Measurements from ENCODE around the gene GJC2.
"Not testable (repeated sequence)": the region's sequence is repeated elsewhere in the genome, so short reads cannot be mapped to it uniquely, and the experiment has no call there.

Gene GJC2

DNA sequence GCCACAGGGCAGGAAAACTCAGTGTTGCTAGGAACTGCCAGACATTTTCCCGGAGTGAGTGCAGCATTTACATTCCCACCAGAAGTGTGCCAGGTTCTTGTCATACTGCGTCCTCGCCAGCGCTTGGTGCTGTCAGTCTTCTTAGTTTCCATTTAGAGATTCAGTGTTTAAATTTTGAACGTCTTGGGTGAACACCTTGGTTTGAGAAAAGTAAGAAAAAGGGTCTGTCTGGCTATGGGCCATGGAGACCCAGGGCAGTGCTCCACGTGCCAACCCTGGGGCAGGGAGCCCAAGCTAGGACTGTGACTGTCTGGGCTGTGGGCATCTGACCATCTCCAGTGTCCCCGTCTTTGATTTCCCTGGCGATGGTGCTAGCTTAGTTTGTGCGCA, 31.9 kb downstream of the GJC2 start:
- no peak for TF ChIP-seq CTCF (IDR thresholded peaks at IDR 0.05; ENCODE audit: borderline replicate concordance, control extremely low read depth, extremely low read depth, insufficient read depth, missing control alignments)
- in situ Hi-C loops (cut with MboI; ENCODE audit: low sequenced_read_pairs, unreplicated experiment): no loop called here
- DNase-seq (ENCODE audit: low spot score): no peak

- in situ Hi-C loops (cut with MboI; ENCODE audit: low sequenced_read_pairs, unreplicated experiment): no loop called here
- no peak for DNase-seq (ENCODE audit: low spot score)
- TF ChIP-seq CTCF (IDR thresholded peaks at IDR 0.05; ENCODE audit: borderline replicate concordance, control extremely low read depth, extremely low read depth, insufficient read depth, missing control alignments): no peak
Measured at GRCh38 chr1:228182296-228183030, 32.7 kb downstream of the GJC2 start.

- no peak for DNase-seq (ENCODE audit: low spot score)
- TF ChIP-seq CTCF (IDR thresholded peaks at IDR 0.05; ENCODE audit: borderline replicate concordance, control extremely low read depth, extremely low read depth, insufficient read depth, missing control alignments): no peak
- in situ Hi-C loops (cut with MboI; ENCODE audit: low sequenced_read_pairs, unreplicated experiment): no loop called here
Measured at GRCh38 chr1:228184152-228184551, 34.4 kb downstream of the GJC2 start.

DNA sequence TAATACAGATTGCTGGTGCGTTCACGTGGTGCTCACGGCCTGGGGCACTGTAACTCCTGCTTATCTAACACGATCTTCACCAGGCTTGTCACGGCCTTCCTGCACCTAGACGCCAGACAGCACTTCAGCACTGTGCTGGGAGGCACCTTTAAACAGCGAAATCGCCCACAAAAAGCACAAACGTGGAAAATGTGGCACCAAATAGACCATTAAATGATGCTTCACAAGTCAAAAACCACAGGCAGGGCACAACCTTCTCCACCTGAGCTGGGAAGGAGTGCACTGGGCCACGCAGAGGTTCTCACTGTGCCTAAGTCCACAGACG, 35.9 kb downstream of the GJC2 start:
- TF ChIP-seq CTCF (IDR thresholded peaks at IDR 0.05; ENCODE audit: borderline replicate concordance, control extremely low read depth, extremely low read depth, insufficient read depth, missing control alignments): no peak
- DNase-seq (ENCODE audit: low spot score): no peak
- in situ Hi-C loops (cut with MboI; ENCODE audit: low sequenced_read_pairs, unreplicated experiment): no loop called here

DNA sequence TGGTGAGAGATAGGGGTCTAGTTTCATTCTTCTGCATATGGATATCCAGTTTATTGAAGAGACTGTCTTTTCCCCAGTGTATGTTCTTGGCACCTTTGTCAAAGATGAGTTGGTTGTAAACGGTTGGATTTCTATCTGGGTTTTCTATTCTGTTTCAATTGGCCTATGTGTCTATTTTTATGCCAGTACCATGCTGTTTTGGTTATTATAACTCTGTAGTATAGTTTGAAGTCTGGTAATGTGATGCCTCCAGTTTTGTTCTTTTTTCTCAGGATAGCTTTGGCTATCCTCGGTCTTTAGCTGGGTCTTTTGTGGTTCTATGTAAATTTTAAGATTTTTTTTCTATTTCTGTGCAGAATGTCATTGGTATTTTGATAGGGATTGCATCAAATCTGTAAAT, 38.5 kb downstream of the GJC2 start:
- in situ Hi-C loops (cut with MboI; ENCODE audit: low sequenced_read_pairs, unreplicated experiment); DNase-seq (ENCODE audit: low spot score): not testable (repeated sequence)

DNA sequence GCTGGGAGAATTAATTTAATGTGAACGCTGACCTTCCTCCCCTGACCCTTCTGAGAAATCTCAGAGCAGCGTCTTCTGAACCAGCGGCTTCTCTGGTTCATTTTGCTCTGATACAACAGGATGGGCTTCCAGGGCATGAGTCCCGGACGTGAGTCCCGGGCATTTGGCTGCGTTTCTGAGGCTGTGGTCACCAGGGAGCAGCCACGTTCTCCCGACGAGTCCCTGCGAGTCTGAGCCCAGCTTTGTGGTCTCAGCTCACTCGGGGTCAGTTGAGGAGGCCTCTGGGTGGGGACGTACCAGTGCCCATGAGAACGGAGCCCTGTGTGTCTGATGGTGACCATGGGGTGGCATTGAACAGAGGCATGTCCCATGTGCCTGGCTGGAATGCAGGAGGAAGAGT, 40.5 kb downstream of the GJC2 start:
- in situ Hi-C loops (cut with MboI; ENCODE audit: low sequenced_read_pairs, unreplicated experiment): no loop called here
- TF ChIP-seq CTCF (IDR thresholded peaks at IDR 0.05; ENCODE audit: borderline replicate concordance, control extremely low read depth, extremely low read depth, insufficient read depth, missing control alignments): no peak
- no peak for DNase-seq (ENCODE audit: low spot score)

DNA sequence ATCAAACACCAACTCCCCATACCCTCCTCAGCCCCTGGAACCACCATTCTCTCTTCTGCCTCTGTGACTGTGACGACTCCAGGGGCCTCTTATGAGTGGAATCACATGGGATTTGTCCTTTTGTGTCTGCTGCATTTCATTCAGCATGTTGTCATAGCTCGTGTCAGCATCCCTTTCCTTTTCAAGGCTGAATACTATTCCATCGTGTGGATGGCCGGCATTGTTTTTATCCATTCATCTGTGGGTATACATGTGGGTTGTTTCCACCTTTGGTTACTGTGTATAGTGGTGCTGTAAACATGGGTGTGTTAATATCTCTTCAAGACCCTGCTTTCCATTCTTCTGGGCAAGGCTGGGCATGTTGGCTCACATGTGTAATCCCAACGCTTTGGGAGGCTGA, 41.0 kb downstream of the GJC2 start:
- in situ Hi-C loops (cut with MboI; ENCODE audit: low sequenced_read_pairs, unreplicated experiment): no loop called here
- TF ChIP-seq CTCF (IDR thresholded peaks at IDR 0.05; ENCODE audit: borderline replicate concordance, control extremely low read depth, extremely low read depth, insufficient read depth, missing control alignments): no peak
- no peak for DNase-seq (ENCODE audit: low spot score)

All from GM13976 (cell line).